Activated CD4-positive, alpha-beta T cell treated with anti-CD3 and anti-CD28 coated beads, Interleukin-2, amount 10 ng/mL, durations not matched to agents 7 days and 5 days (primary cell): ENCODE data around the gene AQP1. TPM values are rescaled to one million over a fixed set of nuclear protein-coding genes. Genes with fewer than 3 reads are reported as not detected.
A peak's percentile ranks its signal among the peaks of the same experiment; 100 is the strongest.

ENCODE experiments used
- CTCF ChIA-PET: fragments of 350-600 bp; sonication (Branson Sonifier 250); formaldehyde crosslinking; loops from one replicate; lab custom pipeline; 2021; ENCODE audit warnings: antibody characterized with exemption; lab: Charles Lee
- POLR2A ChIA-PET: fragments of 350-600 bp; sonication (Branson Sonifier 250); formaldehyde crosslinking; loops from one replicate; lab custom pipeline; 2021; ENCODE audit warnings: antibody characterized with exemption; lab: Charles Lee
- DNase-seq: peaks from one replicate; pipeline ENCODE4 v3.0.0-alpha.2; 2020
- H3K27ac Mint-ChIP-seq: one replicate; pipeline ENCODE4 v1.8.0; 2021; ENCODE audit warnings: mild to moderate bottlenecking, moderate library complexity, mixed read lengths
- H3K27me3 Mint-ChIP-seq: one replicate; pipeline ENCODE4 v1.8.0; 2021; ENCODE audit warnings: mixed read lengths
- H3K36me3 Mint-ChIP-seq: one replicate; pipeline ENCODE4 v1.8.0; 2021; ENCODE audit warnings: low read depth, mixed read lengths
- H3K4me1 Mint-ChIP-seq: one replicate; pipeline ENCODE4 v1.8.0; 2021; ENCODE audit warnings: mixed read lengths
- H3K4me3 Mint-ChIP-seq: one replicate; pipeline ENCODE4 v1.8.0; 2021; ENCODE audit warnings: mild to moderate bottlenecking, moderate library complexity, mixed read lengths
- H3K9me3 Mint-ChIP-seq: one replicate; pipeline ENCODE4 v1.8.0; 2021; ENCODE audit warnings: mixed read lengths
- total RNA-seq, 2 experiments: library from RNA; stranded (reverse); gene quantifications; one replicate each; pipeline ENCODE4 v1.2.3, GENCODE V29; 2021

The AQP1 gene
- total RNA-seq, 2 experiments from 2014 or later: 0.12 to 0.21 TPM

DNA sequence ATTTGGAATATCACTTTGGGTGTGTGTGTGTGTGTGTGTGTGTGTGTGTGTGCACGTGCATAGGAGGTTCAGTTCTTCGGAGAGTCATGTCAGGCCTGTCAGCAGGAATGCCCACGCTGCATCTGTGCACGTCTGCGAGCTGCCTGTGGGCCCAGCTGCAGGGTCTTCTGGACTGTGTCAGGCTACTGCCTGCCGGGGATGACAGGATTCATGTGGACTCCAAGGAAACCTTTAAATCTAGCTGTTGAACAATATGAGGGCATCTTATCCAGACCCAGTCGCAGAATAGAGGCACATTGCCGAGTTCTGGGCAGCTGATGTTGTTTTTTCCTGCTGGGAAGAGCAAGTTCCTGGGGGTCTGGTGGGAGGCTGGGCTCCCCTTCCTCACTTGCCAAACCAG, 19.0 kb downstream of the AQP1 start:
- ChIA-PET POLR2A (no interaction called here), CTCF (interaction anchor here (0.8 to 2.1 kb wide), 2 partner anchors 8 to 9 kb away, joined by 6 to 9 read pairs; no protein-coding TSS in a partner anchor)
- DNase-seq: no peak
- Mint-ChIP-seq H3K4me3 (no peak overlapping the region), H3K4me1 (no peaks in the 10 kb centered on the region), H3K27ac (no peak overlapping the region), H3K9me3 (no peaks in the 10 kb centered on the region), H3K27me3 (no peaks in the 10 kb centered on the region), H3K36me3 (no peaks in the 10 kb centered on the region)

DNA sequence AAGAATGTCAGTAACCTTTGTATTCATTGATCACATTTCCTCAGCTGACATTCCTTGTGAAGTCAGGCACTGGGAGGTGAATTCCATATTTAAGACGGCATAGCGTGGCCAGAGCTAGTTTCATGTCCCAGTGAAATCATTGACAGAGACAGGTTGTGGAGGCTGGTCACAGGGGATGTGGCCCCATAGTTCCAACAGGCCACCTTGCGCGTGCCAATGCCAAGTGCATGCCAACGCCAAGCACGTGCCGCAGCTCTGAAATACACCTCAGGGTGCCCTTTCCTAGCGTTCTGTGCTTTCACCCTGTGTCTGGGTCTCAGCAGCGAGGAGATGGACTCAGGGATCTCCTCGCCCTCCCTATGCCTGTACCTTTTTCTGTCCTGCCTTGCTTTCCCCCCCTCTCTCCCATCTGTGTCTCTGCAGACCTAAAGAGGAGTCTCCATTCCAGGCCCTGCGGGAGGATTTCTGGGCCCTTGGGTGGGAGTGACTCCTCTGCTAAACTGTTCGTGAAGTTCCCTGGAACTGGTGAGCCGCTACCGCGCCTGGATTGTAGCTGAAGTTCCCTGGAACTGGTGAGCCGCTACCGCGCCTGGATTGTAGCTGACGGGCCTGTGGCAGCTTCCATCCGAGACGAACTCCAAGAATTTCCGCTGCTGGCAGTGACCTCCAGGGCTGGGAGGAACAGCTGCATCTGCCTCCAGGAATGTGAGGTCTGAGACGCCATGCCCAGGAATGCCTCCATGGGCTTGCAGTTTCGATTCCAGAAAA, 19.7 kb downstream of the AQP1 start:
- CTCF ChIA-PET: interaction anchor here (2.1 kb wide), 1 partner anchor 10 kb away, joined by 9 read pairs; no protein-coding TSS in a partner anchor

DNA sequence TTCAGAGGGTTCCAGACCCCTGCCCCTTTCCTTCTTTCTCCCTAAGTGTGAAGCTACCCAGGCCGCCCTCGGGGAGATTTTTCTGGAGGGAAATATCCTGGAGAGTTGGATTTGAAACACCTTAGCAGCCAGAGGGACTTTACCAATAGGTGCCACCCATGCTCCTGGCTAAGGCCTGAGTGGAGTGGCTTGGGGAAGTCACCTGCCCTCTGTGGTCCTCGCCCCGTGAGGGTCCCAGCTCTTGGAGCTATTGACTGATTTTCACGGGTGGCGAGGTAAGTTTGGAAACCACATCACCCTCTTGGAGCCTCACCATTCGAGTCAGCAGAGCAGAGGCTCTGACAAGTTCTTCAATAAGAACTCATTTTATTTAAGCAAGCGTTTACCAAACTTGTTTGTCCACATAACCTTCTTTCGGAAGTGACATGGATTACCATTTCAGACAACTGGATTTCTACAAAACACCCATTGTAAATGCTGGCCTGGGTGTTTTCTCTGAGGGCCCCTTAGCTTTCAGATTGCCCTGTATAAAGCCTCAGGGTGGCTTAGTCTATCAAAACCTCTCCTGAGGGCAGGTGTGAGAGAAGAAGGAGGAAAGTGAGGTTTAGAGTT, 20.4 kb downstream of the AQP1 start:
- Mint-ChIP-seq H3K27me3 (no peaks in the 10 kb centered on the region), H3K27ac (no peak overlapping the region), H3K4me3 (no peak overlapping the region), H3K9me3 (no peaks in the 10 kb centered on the region), H3K36me3 (no peaks in the 10 kb centered on the region), H3K4me1 (no peaks in the 10 kb centered on the region)
- CTCF ChIA-PET: interaction anchor here (2.1 kb wide), 1 partner anchor 11 kb away, joined by 9 read pairs; no protein-coding TSS in a partner anchor
- POLR2A ChIA-PET: no interaction called here
- no peak for DNase-seq

More for the DNA sequence above, 19.7 kb downstream of the AQP1 start:
- no peaks in the 10 kb centered on the region for H3K4me1 Mint-ChIP-seq
- POLR2A ChIA-PET: no interaction called here
- H3K4me3 Mint-ChIP-seq: no peak overlapping the region
- no peaks in the 10 kb centered on the region for H3K36me3 Mint-ChIP-seq
- H3K27me3 Mint-ChIP-seq: no peaks in the 10 kb centered on the region
- no peak overlapping the region for H3K27ac Mint-ChIP-seq
- DNase-seq: no peak
- no peaks in the 10 kb centered on the region for H3K9me3 Mint-ChIP-seq

DNA sequence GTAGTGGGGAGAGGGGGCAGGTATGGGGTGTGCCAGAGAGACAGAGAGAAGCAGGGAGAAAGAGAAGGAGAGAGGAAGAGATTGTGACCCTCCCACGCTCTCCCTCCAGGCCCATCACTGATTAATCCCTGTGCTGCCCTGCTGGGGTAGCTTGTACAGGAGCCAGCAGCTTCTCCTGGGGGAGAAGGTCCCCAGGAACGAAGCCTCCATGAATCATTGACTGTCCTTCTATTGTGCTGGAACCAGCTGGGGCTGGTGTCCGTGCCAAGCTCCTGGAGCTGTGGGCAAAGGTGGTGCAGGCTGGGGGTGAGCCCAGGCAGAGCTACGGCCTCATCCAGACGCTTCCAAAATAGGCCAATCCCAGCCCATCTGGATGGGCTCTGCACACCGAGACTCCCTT, 20.9 kb downstream of the AQP1 start:
- Mint-ChIP-seq H3K4me1 (no peaks in the 10 kb centered on the region), H3K36me3 (no peaks in the 10 kb centered on the region), H3K27me3 (peaks cover 2% of the 10 kb centered on the region), H3K27ac (no peak overlapping the region), H3K9me3 (no peaks in the 10 kb centered on the region), H3K4me3 (no peak overlapping the region)
- CTCF ChIA-PET: interaction anchor here (1.5 to 2.1 kb wide), 2 partner anchors 8 to 11 kb away, joined by 4 to 9 read pairs; no protein-coding TSS in a partner anchor
- DNase-seq: no peak
- POLR2A ChIA-PET: no interaction called here

DNA sequence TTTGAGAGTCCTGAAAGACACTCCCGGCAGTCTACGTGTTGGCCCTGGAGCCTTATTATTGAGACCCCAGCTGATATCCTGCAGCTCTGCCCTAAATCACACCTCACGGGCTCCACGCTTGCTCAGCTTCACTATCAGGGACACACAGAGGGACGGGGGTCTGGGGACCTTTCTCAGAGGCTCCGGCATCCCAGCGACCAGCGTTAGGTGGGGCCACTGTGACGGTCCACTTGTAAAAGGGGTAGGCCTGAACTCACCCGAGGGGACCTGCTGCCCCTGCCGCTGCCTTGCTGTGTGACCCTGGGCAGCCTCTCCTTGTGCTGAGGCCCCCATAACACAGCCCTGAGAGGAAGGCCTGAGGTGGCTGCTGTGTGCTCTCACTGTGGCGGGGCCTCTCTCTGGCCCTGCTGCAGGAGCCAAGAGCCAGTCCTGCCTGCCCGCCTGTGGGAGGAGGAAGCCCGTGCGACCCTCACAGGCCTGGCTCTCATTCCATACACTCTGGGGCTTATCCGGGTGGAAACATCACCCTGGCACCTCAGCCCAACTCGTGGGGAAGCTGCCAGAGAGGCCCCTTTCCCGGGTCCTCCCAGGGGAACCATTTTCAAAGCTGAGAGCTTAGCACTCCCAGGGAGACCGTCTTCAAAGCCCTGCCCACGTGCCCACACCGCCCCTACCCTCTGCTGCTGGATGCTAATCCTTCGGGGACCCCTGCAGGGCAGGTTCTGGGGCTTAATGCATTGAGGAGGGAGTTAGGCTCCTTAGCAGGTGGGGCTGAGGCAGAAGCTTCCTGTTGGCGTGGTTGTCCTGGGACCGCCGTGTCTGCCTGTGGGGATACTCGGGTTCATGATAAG, 21.7 kb downstream of the AQP1 start:
- Mint-ChIP-seq H3K27me3 (peaks cover 4% of the 10 kb centered on the region), H3K4me3 (no peak overlapping the region), H3K27ac (no peak overlapping the region), H3K4me1 (no peaks in the 10 kb centered on the region), H3K36me3 (no peaks in the 10 kb centered on the region), H3K9me3 (no peaks in the 10 kb centered on the region)
- DNase-seq: no peak
- ChIA-PET CTCF (interaction anchor here (0.5 to 1.5 kb wide), 3 partner anchors 9 to 701 kb away, joined by 3 to 4 read pairs (median 3); no protein-coding TSS in a partner anchor), POLR2A (interaction anchor here (0.6 kb wide), 1 partner anchor 40 kb away, joined by 5 read pairs; no protein-coding TSS in a partner anchor)

DNA sequence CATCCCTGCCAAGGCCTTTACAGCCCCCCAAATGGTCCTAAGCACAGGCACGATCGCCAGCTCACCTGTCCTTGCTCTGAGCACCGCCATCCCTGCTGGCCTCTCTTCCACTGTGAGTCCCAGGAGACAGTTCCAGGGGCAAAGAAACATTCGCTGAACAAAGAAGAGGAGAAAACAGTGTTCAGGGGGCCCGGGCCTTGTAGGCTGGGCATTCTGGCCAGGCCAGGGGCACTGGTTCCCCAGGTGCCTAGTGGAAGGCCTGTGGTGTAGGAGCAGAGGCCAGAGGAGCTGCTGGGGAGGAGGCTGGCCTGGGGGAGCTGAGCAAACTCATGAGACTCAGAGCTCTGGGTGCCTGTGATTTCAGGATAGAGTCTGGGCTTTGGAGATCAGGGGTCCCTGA, 22.6 kb downstream of the AQP1 start:
- POLR2A ChIA-PET: interaction anchor here (0.6 kb wide), 1 partner anchor 39 kb away, joined by 5 read pairs; no protein-coding TSS in a partner anchor
- Mint-ChIP-seq H3K9me3 (no peaks in the 10 kb centered on the region), H3K27me3 (peaks cover 6% of the 10 kb centered on the region), H3K4me1 (no peaks in the 10 kb centered on the region), H3K4me3 (no peak overlapping the region), H3K27ac (no peak overlapping the region), H3K36me3 (no peaks in the 10 kb centered on the region)
- CTCF ChIA-PET: interaction anchor here (0.5 to 1.5 kb wide), 5 partner anchors 10 to 702 kb away, joined by 3 to 4 read pairs (median 3); no protein-coding TSS in a partner anchor
- DNase-seq: no peak

DNA sequence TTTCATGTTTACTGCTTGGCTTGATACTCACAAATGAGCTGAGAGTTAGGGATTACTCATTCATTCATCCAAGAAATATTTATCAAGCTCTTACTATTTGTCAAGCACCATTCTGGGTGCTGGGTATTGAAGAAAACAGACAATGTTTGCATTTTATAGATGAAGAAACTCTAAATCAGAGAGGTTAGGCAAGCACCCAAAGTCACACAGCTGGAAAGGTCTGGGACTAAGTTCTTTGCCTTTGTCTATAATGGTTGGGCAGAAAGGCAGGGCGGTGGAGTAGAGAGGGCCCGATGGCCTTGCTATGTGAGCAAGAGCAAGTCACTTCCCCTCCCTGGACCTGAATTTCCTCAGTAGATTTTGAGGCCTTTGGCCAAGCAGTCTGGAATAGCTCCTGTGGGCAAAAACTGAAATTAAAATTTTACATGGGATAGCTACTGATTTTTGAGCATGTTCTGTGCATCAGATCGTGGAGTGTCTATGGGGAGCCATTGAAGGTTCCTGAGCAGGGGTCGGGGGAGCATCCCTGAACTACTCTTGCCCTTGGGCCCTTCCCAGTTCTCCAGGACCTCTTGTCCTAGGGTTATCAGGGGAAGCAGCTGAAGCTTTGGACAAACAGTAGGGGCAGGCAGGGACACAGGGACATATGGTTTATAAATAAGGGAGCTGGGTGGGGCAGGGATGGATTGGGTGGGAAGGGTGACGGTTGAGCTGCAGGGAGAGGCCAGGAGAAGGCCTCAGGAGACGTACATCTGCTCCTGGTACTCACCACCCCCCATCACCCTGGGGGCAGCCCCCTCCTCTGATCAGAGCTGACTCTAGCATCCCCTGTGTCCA, 23.3 kb downstream of the AQP1 start:
- ChIA-PET CTCF (interaction anchor here (0.6 to 1.5 kb wide), 4 partner anchors 38 to 1491 kb away, joined by 3 read pairs; no protein-coding TSS in a partner anchor), POLR2A (no interaction called here)
- peaks cover 12% of the 10 kb centered on the region for H3K27me3 Mint-ChIP-seq
- H3K4me3 Mint-ChIP-seq: no peak overlapping the region
- no peak overlapping the region for H3K27ac Mint-ChIP-seq
- H3K9me3 Mint-ChIP-seq: no peaks in the 10 kb centered on the region
- no peaks in the 10 kb centered on the region for H3K4me1 Mint-ChIP-seq
- no peak for DNase-seq
- H3K36me3 Mint-ChIP-seq: no peaks in the 10 kb centered on the region

DNA sequence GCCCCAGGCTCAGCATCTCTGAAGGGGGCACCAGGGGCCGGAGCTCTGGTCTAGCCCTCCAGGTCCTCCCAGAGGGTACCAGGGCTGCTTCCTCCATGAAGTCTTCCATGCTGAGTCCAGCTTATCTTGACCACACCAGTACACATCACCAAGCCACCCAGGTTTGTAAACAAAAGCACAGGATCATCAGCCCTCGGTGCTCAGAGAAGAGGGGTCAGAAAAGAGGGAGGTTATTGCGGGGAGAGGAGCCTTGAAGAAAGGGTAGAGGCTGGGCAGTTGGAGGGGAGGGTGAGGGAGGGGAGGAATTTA, 23.9 kb downstream of the AQP1 start:
- no peak overlapping the region for H3K4me3 Mint-ChIP-seq
- no peak for DNase-seq
- no peak overlapping the region for H3K27ac Mint-ChIP-seq
- no peaks in the 10 kb centered on the region for H3K36me3 Mint-ChIP-seq
- CTCF ChIA-PET: interaction anchor here (0.6 to 1.5 kb wide), 3 partner anchors 38 to 1492 kb away, joined by 3 read pairs; no protein-coding TSS in a partner anchor
- POLR2A ChIA-PET: no interaction called here
- H3K4me1 Mint-ChIP-seq: no peaks in the 10 kb centered on the region
- peaks cover 15% of the 10 kb centered on the region for H3K27me3 Mint-ChIP-seq
- no peaks in the 10 kb centered on the region for H3K9me3 Mint-ChIP-seq

DNA sequence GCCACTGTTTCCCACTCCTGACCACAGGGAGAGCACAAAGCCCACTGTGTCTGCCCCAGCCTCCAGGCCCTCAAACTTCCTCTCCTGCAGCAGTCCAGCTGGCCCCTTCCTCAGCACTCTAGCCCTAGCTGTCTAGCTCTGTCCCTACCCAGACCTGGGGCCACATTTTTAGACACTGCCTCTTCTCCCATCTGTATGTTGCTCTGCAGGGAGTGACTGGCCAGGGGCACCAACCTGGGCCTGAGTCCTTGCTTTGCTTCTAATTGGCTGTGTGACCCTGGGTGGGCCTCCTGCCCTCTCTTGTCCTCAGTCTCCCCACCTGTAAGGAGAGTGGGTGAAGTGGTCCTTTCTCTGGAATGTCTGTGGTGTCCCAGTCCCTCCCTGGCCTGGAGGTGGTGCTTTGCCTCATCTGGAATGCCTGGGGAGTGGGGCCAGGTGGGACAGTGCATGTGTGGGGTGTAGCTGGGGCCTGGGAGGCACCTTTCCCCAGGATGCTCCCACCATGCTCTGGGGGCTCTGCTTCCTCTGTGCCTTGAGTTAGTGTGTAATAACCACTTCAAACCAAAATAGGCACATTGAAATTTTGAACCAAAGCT, 25.1 kb downstream of the AQP1 start:
- Mint-ChIP-seq H3K9me3 (no peaks in the 10 kb centered on the region), H3K27me3 (peaks cover 21% of the 10 kb centered on the region), H3K4me1 (no peaks in the 10 kb centered on the region), H3K4me3 (no peak overlapping the region), H3K27ac (no peak overlapping the region), H3K36me3 (no peaks in the 10 kb centered on the region)
- POLR2A ChIA-PET: no interaction called here
- CTCF ChIA-PET: interaction anchor here (1.2 kb wide), 1 partner anchor 162 kb away, joined by 3 read pairs; no protein-coding TSS in a partner anchor
- no peak for DNase-seq

DNA sequence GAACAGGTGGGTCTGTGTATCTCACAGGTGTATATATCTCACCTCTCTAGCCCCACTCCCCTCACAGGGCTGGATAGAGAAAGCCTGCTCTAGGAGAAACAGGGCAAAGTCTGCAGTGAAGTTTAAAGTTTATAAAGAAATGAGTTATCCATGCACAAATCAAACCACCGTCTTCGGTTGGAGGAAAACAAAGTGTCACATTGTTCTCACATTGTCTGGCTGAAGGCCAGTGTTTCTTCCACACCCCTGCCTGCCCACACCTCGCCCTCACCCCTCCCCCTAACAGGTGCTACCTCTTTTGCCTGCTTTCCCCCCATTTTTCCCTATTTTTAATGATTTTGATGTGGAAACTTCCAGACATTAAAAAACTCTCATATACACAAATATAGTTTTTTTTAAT, 25.8 kb downstream of the AQP1 start:
- H3K4me1 Mint-ChIP-seq: no peaks in the 10 kb centered on the region

DNA sequence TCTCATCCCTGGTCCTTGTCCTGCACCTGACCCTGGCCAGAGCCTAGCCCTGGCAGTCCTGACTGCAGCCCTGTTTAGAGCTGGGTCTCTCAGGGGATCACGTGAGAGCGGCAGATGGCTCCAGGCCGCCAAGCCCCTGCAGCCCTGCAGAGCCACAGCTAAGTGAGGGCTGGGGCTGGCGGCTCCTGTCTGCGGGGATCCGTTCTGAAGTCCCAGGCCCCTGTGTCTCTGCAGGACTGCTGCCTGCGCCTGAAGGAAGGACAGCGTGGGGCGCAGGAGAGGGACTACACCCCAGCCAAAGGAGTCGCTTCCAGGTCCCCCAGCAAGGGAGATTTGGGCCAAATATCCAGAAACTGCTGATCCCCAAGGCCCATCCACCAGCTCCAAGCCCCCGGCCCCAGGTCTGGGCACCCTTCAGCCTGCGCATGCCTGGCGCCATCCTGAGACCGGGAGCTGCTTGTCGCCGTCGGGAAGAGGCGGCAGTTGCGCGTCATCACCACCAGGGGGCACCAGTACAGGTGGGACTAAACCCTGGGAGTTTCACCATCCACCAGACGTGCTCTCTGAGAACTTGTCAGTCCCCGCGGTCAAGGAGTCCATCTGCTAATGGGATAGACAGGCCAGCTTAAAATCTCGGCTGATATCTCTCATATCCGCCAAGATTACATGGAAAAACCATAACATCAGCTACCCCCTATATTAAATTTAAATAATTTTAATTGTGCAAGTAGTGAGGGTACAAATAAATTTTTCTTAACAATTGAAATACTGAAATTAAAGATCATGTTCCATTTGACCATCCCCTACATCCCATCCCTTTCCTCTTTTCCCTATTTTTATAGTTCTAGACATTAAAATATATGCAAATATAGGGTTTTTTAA, 27.0 kb downstream of the AQP1 start:
- Mint-ChIP-seq H3K9me3 (no peaks in the 10 kb centered on the region), H3K4me1 (no peaks in the 10 kb centered on the region), H3K27me3 (peaks cover 33% of the 10 kb centered on the region), H3K27ac (no peak overlapping the region), H3K36me3 (no peaks in the 10 kb centered on the region), H3K4me3 (no peak overlapping the region)
- ChIA-PET POLR2A (no interaction called here), CTCF (interaction anchor here (0.6 to 1.7 kb wide), 8 partner anchors 9 to 808 kb away, joined by 3 to 10 read pairs (median 4); no protein-coding TSS in a partner anchor)
- DNase-seq: peak; percentile 68

More for the DNA sequence above, 25.8 kb downstream of the AQP1 start:
- peaks cover 27% of the 10 kb centered on the region for H3K27me3 Mint-ChIP-seq
- POLR2A ChIA-PET: no interaction called here
- H3K27ac Mint-ChIP-seq: no peak overlapping the region
- H3K4me3 Mint-ChIP-seq: no peak overlapping the region
- DNase-seq: no peak
- no peaks in the 10 kb centered on the region for H3K36me3 Mint-ChIP-seq
- CTCF ChIA-PET: interaction anchor here (1.4 kb wide), 1 partner anchor 15 kb away, joined by 3 read pairs; no protein-coding TSS in a partner anchor
- H3K9me3 Mint-ChIP-seq: no peaks in the 10 kb centered on the region
